Fibroblast of peridontal ligament (primary cell): ENCODE results near the gene OPN1SW.

Experiments used
- DNase-seq: peaks from one replicate; pipeline ENCODE4 v3.0.0-alpha.2; 2010; ENCODE audit errors: extremely low read depth

OPN1SW gene

DNA sequence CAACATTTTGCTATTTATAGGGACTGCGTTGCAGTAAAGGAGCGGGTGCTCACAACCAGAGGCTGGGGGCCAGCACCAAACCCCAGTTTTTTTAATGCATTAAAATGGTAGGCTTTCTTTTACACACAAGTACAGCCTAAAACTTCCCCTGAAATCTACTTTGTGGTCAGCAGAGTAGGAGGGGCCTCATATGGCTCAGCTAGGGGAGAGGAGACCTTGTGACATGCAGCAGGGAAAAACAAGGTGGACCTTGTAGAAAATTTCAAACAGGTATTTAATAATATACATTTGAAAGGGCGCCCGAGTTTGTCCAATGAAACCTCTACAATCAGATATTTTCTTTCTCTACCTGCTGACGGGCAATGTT is 17.6 kb upstream of the OPN1SW start:
- DNase-seq: no peak

DNA sequence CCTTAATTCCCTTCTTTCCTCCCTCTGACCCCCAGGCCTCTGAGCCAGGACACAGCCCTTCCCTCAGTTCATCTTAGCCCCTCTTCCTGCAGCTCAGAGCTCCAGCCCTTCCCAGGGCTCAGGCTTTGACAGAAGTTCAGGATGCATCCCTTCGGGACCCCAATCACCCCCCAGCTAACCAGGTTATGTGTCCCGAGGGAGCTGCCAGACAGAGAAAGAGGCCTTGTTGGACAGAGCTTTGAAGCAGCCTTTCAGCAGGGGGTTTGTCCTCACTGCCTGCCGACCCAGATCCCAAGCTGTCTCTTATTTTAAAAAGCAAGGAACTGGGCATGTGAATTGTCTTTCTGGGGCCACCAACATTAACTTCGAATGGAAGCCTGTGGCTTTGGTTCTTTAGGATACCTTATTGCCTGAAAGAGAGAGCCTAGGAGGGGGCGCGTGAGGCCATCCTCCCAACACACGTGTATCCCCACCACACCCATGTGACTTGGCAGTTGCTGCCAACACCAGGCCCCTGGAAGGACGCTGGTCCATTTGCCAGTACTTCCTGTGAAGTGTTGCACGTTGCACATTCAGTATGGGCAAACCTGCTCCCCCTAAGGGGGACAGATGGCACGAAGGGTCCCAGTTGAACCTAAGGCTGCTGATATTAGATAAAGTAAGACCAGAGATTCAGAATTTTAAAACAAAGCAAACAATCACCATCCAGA is 17.0 kb upstream of the OPN1SW start:
- no peak for DNase-seq

DNA sequence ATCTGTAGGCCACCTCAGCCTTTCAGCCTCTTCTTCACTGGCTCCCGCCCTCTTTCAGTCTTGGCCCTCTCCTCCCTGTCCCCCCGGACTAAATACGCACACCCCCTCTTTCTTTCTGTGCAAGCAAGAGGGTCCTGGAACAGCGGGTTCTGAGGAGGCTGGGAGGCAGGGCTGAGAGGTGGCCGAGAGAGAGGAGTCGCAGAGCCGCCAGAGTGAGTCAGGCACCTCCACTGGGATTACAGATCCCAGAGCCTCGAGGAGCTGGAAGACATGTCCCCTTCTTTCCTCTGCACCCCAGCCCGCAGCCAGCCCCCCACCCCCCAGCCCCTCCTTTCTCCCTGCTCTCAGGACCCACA is 16.4 kb upstream of the OPN1SW start:
- no peak for DNase-seq

DNA sequence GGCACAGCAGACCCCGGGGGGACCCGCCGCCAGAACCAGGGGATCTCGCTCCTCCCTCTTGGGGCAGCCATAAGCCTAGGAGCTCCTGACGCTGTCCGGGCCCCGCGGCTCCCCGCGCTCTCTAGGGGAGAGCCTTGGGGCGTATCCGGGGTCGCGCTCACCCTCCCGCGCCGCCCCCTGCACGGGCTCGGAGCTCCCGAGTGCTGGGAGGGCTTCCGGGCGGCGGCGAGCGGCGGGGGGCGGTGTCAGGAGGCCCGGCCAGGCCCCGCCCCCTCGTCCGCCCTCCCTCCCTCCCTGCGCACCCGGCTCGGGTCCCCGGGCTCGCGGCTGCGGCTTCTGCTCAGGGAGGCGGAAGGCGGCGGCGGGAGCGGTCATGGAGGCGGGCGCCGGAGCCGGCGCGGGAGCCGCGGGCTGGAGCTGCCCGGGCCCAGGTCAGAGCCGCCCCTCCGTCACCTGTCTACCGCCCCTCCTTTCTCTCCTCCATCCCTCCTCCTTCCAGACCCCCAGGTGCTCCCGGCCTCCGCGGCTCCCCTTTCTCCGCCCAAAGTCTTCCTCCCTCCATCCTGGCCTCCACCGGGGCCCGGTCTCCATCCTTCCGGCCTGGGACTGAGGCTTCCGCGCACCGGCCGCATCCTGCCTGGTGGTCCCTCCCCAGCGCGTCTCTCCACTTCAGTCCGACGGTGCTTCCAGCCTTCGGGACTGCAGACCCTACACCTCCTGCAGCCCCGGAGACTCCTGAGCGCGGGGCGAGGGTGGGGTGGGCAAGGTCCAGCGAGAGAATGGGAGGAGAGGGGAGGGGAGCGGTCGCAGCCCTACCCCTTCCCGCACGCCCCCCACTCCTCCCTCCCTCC is 15.8 kb upstream of the OPN1SW start, which contains the start of gene CCDC136:
CCDC136 (plus strand) TSS at position 848 of the 851 bp plus-strand sequence. CDS start 444 bp downstream, outside the sequence.
- no peak for DNase-seq

DNA sequence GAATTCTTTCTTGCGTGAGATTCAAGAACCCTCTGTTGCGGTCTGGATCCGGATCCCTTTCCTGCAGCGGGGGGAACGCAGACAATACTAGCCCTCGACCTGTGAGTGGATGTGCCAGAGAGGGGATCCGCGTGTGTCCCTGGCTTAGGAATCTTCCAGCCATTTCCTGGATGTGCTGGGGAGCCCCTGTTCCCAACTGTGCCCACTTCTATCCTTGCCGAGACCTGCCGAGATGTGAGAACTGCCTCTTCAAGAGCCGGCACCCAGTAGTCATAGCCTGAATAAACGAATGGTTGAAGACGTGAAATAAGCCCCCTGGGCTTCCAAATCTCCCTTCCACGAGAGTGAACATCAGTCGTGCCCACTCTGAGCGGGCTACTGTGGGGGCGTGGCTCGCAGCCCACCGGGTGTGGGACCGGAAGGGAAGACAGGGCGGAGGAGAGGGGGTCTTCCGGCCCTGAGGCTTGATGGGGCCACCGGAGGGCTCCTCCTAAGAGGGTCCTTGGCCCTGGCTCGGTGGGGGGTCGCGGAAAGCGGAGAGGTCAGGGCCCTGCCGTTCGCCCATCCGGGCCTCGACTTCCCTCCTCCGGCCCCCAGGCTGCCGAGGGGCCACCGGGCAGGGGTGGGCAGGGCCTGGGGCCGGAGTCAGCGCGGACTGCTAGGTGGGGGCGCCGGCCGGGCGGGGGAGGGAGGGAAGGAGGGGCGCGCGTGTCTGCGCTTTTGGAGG is 14.9 kb upstream of the OPN1SW start:
- DNase-seq: no peak

DNA sequence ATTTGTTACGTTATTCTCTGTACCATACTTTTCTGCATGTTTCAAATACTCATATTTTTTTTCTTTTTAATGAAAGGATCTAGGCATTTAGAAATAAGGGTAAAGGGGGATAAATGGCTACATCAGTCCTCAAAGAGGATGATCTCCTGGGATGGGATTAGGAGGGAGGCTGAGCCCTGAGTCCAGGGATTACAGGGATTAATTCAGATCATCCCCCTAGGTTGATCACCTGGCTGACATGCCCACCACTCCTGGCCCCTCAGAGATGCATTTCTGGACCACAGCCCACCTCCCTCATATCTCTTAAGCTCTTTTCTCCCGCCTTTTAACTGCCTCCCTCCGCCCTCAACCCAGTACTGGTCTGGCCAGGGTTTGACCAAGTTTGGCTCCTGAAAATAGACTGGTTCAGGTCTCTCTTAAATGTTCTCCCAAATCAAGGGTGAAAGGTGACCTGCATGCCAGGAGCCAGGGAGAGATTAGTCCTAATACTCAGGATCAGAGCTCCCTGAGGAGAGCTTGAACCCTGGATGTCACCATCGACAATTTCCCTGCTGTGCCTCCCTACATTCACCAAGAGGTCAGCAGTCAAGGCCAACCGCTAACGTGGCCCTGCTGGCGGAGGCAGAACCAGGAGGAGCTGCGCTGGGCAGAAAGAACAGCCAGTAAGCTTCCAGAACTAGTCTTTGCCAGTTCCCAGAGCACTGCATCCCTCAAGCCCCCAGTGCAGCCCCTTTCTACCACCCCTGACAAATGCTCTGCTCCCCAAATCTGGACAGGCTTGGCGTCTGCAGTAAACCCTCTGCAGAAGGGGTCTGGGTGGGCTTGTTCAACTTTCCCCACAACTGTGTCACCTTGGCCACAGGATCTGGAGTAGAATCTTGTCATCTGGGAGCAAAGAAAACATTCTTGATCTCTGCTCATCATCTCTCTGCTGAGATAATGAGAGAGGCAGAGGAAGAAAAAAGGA is 13.1 kb upstream of the OPN1SW start:
- no peak for DNase-seq

DNA sequence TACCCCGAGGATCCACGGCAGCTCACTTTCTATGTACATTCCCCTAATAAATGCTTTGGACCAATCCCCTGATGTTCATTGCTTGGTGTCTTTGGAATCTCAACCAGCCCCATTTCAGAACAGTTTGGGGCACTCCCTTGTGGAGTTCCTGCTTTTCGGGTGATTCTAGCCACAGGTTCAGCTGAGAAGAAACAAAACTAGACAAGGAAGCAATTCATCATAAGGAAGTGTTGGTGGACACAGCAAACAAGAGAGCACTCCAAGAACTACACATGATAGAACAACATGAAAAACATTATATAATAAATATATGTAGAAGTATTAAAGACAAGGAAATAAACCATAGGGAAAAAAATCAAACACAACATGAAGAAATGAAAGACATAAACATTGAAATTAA is 10.1 kb upstream of the OPN1SW start:
- no peak for DNase-seq

DNA sequence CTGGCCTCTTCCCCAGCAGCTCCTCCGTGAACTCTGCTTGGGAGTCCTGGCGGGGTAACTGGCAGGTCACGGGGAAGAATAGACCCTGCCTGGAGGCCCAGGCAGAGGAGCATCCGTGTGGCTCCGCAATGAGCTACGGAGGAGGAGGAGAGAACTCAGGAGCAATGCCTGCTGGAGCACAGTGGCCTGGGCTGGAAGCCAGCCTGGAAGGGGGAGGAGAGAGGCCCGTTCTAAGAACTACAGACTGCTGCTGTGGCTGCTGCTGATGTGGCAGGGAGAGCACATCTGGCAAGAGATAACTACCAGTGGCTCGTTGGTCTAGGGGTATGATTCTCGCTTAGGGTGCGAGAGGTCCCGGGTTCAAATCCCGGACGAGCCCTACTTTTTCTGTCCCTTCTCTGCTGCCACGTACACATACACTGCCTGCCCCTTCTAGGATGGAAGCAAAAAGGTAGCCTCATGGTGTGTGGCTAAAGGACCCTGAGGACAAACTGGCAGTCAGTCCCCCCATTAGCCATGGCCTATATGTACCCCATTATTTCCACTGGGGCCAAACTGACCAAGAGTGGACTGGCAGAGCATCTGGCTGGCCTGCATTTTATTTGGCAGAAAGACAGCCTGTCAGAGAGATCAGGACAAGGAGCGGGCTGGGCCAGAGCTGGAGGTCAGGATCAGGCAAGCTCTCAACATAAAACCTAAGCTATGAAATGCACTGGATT is 7.7 kb upstream of the OPN1SW start:
- DNase-seq: peak; percentile 89

DNA sequence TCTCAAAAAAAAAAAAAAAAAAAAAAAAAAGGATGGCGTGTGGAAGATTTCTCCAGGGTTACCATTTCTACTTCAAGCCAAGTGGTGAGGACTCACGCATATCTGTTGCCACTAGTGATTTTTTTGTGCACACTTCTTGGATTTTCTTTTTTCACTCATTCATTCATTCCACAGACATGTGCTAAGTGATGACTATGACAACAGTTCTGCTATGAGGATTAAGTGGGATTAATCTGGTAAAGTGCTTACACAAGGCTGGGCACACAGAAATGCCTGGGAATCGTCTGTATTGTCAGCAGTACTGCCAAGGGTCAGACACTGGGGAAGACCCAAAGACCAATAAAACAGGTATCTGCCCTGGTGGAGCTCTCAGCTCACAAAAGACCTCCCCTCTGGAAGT is 6.3 kb upstream of the OPN1SW start:
- no peak for DNase-seq

DNA sequence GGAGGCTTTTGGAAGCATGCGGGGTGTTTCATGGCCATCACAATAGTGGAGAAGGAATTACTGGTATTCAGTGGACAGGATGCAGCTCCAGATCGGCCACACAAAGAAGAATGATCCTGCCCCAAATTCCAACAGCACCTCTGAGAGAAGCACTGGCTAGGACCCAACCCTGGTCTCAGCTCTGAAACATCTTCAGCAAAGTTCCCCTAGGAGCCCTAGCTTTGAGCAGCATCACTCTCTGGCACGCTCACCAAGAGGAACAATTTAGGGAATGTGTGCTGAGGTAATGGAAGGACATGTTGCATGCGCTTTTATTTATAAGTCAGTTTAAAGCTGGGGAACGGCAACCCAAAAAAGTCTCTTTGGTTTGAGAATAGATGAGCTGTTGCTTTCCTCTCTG is 5.5 kb upstream of the OPN1SW start:
- DNase-seq: peak; percentile 49

DNA sequence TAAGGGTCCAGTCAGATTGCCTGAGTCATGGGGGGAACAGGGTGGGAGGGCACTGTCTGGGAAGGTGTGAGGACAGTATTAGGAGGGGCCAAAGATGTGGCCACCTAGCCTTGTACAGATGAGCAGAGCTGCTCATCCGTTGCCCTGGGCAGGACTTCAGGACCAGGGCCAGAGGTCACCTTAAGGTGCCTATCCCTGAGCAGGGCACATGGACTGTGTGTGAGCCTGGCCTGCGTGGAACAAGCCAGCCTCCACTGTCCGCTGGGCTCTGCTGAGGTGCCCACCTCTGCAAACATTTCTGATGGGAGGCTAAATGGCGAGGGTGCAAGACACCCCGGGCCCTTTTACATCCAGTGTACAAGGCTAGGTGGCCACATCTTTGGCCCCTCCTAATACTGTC is 3.4 kb upstream of the OPN1SW start:
- no peak for DNase-seq

DNA sequence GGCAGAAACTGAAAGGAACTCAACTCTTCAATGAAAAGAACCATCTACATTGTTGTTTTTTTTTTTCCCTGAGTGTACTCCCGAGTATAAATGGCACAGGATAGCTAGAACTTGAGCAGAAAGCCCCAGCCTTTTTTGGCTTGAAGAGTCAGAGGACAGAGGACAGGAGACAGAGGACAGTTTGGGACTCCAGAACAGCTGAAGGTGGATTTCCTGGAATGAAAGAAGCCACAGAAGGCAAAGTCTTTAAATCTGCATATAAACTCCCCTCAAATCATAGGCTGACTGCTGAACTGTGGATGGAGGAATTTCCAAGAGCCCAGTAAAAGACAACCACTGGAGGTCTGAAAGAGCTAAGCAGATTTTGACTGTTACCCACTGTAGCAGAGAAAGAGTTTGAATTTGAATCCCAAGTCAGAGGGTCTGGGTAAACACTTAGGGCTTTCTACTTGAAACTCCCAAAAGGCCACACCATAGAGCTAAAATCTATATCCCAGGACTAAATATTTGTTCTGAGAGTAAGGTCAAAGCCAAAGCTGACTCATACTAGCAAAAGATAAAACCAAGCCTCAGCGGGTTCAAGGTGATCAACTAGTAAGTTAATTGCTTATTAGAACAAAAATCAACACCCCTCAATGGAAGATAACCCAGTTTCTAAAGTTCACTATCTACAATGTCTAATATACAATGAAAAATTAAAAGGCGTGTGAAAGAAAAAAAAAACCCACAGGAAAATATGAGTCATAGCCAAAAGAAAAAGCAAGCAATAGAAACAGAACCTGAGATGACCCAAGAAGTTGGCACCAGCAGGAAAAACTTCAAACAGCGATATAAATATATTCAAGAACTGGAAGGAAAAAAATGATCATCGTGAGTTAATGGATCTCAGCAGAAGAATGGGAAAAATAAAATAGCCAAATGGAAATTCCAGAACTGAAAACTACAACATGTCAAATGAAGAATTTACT is 1.8 kb upstream of the OPN1SW start:
- peak; percentile 49 for DNase-seq

DNA sequence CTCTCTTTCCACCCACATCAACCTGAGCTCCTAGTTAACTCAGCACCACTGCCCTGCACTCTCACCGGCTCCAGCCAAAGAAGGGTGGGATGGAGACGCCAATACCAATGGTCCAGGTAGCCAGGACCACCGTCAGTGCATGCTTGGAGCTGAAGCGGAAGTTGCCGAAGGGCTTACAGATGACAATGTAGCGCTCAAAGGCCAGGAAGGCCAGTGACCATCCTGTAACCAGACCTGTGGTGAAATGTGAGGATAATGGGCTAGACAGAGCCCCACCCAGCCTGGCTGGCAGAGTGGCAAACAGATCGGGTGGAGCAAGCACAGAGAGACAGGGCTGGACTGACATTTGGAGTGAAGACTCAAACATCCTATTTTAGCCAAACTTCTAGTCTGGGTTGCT is 673 bp downstream of the OPN1SW start:
- DNase-seq: no peak

DNA sequence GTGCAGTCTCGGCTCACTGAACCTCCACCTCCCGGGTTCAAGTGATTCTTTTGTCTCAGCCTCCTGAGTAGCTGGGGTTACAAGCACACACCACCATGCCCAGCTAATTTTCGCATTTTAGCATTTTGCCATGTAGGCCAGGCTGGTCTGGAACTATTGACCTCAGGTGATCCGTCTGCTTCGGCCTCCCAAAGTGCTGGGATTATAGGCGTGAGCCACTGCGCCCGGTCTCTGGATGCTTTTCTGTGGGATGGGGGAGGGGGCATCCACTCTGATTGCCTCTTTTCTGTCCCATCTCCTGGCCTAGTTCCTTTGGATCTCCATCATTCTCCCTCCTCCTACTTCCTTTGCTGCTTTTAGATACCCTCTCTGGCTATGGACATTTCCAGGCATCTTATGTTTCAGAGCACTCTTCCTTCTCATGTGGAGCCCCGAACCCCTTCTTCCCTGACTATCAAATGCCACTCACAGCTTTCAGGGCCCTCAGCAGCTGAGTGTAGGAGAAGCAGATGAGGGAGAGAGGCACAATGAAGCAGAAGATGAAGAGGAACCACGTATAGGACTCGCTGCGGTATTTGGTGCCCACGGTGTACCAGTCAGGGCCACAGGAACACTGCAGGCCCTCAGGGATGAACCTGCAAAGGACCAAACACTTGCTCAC is 1.4 kb downstream of the OPN1SW start:
- DNase-seq: no peak

DNA sequence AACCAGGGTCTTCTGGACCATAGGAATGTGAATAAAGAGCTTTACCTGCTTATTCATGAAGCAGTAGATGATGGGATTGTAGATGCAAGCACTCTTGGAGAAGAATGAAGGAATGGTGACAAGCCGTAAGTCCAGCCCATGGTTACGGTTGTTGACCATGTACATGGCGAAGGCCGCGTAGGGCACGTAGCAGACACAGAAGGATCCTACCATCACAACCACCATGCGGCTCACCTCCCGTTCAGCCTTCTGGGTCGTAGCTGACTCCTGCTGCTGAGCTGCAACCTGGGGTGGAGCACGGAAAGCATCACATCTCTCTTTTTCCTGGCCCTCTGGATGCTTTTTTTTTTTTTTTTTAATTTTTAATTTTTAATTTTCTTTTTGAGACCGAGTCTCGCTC is 2.0 kb downstream of the OPN1SW start:
- DNase-seq: no peak

DNA sequence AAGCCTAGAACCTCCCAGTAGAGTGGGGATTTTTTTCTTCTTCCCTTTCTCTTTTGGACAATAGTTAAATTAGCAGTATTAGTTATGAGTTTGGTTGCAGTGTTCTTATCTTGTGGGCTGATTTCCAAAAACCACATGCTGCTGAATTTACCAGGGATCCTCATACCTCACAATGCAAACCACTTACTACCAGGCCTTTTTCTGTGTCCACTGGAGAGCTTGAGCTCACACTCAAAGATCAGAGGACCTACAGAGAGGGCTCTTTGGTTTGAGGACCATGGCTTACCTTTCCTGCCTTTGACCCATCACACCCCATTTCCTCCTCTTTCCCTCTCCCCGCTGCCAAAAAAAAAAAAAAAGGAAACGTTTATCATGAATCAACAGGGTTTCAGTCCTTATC is 5.4 kb downstream of the OPN1SW start:
- DNase-seq: no peak

DNA sequence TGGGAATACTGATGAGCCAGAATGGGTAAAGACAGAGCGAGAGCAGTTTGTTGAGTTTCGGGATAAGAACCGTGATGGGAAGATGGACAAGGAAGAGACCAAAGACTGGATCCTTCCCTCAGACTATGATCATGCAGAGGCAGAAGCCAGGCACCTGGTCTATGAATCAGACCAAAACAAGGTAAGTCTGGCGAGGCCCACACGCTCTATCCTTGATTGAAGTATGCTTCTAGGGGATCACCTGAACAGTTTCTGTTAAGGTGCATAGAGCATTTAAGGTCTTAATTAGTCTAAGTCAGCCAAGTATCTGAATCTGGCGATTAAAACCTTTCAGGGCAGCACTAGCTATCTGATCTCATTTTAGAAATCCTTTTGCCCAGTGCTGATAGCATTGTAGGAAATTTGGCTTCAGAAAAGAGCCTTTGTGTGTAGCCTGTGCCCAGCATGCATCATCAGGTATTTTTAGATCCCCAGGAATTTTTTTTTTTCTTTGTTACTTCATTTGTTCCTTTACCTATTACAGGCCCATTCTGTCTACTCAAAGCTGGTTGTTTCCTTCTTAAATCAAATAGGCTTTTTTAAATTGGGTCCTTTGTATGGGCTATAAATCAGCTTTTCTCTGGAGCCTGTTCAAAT is 8.0 kb downstream of the OPN1SW start:
- DNase-seq: no peak

DNA sequence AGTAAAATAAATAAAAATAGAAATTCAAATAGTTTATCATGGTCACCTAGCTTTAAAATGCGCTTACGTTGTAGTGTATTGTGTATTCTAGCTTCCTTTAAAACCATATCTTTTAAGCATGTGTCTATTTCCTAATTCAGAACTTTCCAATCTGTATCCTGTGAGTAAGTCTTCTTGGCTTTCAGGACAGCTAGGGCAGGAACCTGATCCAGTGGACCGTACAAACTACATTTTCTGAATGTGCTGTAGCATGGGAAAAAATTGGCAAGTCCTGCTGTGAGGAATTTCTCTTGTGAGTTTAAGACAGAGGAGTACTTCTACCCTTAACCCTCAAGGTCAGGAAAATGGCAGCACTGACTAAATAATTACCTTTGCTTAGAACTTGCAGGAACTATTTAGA is 12.1 kb downstream of the OPN1SW start:
- peak; percentile 54 for DNase-seq

DNA sequence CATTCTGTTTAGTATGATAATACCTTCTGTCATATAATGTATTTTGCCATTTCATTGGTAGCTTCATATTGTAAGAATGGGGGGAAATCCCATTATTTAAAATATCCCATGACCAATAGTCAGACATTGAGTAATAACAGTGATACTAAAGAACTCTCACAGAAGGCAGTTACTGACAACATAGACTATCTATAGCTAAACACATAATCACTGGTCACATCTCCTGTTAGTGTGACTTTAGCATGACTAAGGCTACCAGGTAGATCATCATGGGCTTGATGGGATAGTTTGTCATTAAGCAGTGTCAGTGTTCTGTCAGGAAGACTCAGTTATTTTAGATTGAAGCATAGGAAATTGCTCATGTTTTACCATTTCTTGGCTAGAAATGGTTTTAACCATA is 16.4 kb downstream of the OPN1SW start:
- DNase-seq: no peak
